IMR-90 (cell line): ENCODE results near the gene TNNI2. TPM values are rescaled to one million over a fixed set of nuclear protein-coding genes. Genes with fewer than 3 reads are reported as not detected.

Experiments
- ATAC-seq: fragments of 200-7000 bp; cut with Tn5 transposase; 2 replicates; pipeline ENCODE4 v1.9.1; 2020; ENCODE audit warnings: low read depth, mild to moderate bottlenecking, moderate library complexity
- BruUV-seq: library from RNA; stranded (reverse); fragments of 400-500 nt; replicated peaks from 2 replicates; lab custom pipeline; 2021; lab: Mats Ljungman, UMichigan
- CTCF ChIA-PET: fragments of 300-600 bp; formaldehyde crosslinking; extraction: SDS; loops from one replicate; lab custom pipeline; 2021; ENCODE audit warnings: antibody characterized with exemption; lab: Yijun Ruan, JAX
- POLR2A ChIA-PET: fragments of 300-600 bp; sonication (Branson Sonifier 250); formaldehyde crosslinking; loops from one replicate; lab custom pipeline; 2022; ENCODE audit warnings: antibody characterized with exemption; ENCODE audit not compliant: unreplicated experiment; lab: Charles Lee
- DNase-seq: peaks from one replicate; pipeline ENCODE4 v3.0.0; 2013
- H2AFZ ChIP-seq: replicated peaks from 2 replicates; pipeline ENCODE3; 2013; ENCODE audit warnings: low read length, mild to moderate bottlenecking; ENCODE audit not compliant: poor library complexity
- H2AK5ac ChIP-seq: 2 replicates; pipeline ENCODE4 v1.6.1; 2013; ENCODE audit warnings: low read depth, low read length, inconsistent platforms
- H2AK9ac ChIP-seq: replicated peaks from 2 replicates; pipeline ENCODE3; 2013; ENCODE audit warnings: mild to moderate bottlenecking, low read depth, low read length, moderate library complexity; ENCODE audit not compliant: poor library complexity
- H2BK120ac ChIP-seq: 2 replicates; pipeline ENCODE4 v1.6.1; 2013; ENCODE audit warnings: low read depth, low read length, inconsistent platforms
- H2BK15ac ChIP-seq: 3 replicates; pipeline ENCODE4 v1.6.1; 2013; ENCODE audit warnings: low read depth, low read length, inconsistent platforms
- H2BK20ac ChIP-seq: 2 replicates; pipeline ENCODE4 v1.6.1; 2013; ENCODE audit warnings: low read depth, mild to moderate bottlenecking, inconsistent platforms, low read length, moderate library complexity
- H2BK5ac ChIP-seq: 2 replicates; pipeline ENCODE4 v1.6.1; 2013; ENCODE audit warnings: mild to moderate bottlenecking, low read depth, low read length, inconsistent platforms; ENCODE audit not compliant: poor library complexity, severe bottlenecking
- H3K14ac ChIP-seq: replicated peaks from 2 replicates; pipeline ENCODE4 v1.6.1; 2013; ENCODE audit warnings: low read depth, low read length, inconsistent platforms
- H3K18ac ChIP-seq: 2 replicates; pipeline ENCODE4 v1.6.1; 2013; ENCODE audit warnings: low read depth, low read length, control low read depth
- H3K23ac ChIP-seq: 2 replicates; pipeline ENCODE4 v1.6.1; 2013; ENCODE audit warnings: low read depth, low read length, inconsistent platforms
- H3K27ac ChIP-seq: 2 replicates; pipeline ENCODE4 v1.5.1; 2013; ENCODE audit warnings: mild to moderate bottlenecking, control low read depth, low read length; ENCODE audit not compliant: insufficient read depth
- H3K27me3 ChIP-seq: 2 replicates; pipeline ENCODE4 v1.6.1; 2013; ENCODE audit warnings: low read length; ENCODE audit not compliant: control insufficient read depth, insufficient read depth
- H3K36me3 ChIP-seq: 2 replicates; pipeline ENCODE4 v1.6.1; 2013; ENCODE audit warnings: low read length, mixed read lengths; ENCODE audit not compliant: control insufficient read depth, insufficient read depth
- H3K4ac ChIP-seq: 2 replicates; pipeline ENCODE4 v1.6.1; 2013; ENCODE audit warnings: low read depth, low read length, inconsistent platforms
- H3K4me1 ChIP-seq: 2 replicates; pipeline ENCODE4 v1.6.1; 2013; ENCODE audit warnings: low read length, mixed read lengths; ENCODE audit not compliant: control insufficient read depth, insufficient read depth
- H3K4me2 ChIP-seq: 2 replicates; pipeline ENCODE4 v1.6.1; 2013; ENCODE audit warnings: low read depth, mild to moderate bottlenecking, control low read depth, low read length, moderate library complexity
- H3K4me3 ChIP-seq: 2 replicates; pipeline ENCODE4 v1.5.1; 2013; ENCODE audit warnings: low read depth, mild to moderate bottlenecking, control low read depth, low read length, moderate library complexity; ENCODE audit not compliant: insufficient read depth
- H3K56ac ChIP-seq: 2 replicates; pipeline ENCODE4 v1.6.1; 2013; ENCODE audit warnings: low read length, inconsistent platforms; ENCODE audit not compliant: insufficient read depth; ENCODE audit errors: extremely low read depth
- H3K79me1 ChIP-seq, 2 experiments: 2 replicates each; pipeline ENCODE4 v1.6.1; 2013; ENCODE audit warnings: low read length in 2 of 2, inconsistent platforms in 1 of 2, low read depth in 1 of 2
- H3K9ac ChIP-seq: 2 replicates; pipeline ENCODE4 v1.6.1; 2013; ENCODE audit warnings: low read depth, low read length, control low read depth
- H3K9me1 ChIP-seq: 2 replicates; pipeline ENCODE4 v1.6.1; 2013; ENCODE audit warnings: low read length, inconsistent platforms; ENCODE audit not compliant: insufficient read depth
- H3K9me3 ChIP-seq: 2 replicates; pipeline ENCODE4 v1.6.1; 2013; ENCODE audit warnings: low read length; ENCODE audit not compliant: control insufficient read depth, insufficient read depth
- H4K20me1 ChIP-seq: 2 replicates; pipeline ENCODE4 v1.6.1; 2013; ENCODE audit warnings: low read length, inconsistent platforms; ENCODE audit not compliant: insufficient read depth
- H4K5ac ChIP-seq: 2 replicates; pipeline ENCODE4 v1.6.1; 2013; ENCODE audit warnings: mild to moderate bottlenecking, low read depth, low read length, control low read depth
- H4K8ac ChIP-seq, 2 experiments: 2 replicates each; pipeline ENCODE4 v1.6.1; 2013; ENCODE audit warnings: low read depth in 2 of 2, low read length in 2 of 2, control low read depth in 1 of 2, inconsistent platforms in 1 of 2
- H4K91ac ChIP-seq: 2 replicates; pipeline ENCODE4 v1.6.1; 2013; ENCODE audit warnings: low read depth, low read length, inconsistent platforms; ENCODE audit not compliant: insufficient read depth
- BHLHE40 ChIP-seq: fragments of 150-350 bp; IDR thresholded peaks from 2 replicates; pipeline ENCODE4 v1.6.1; 2016; ENCODE audit warnings: mild to moderate bottlenecking, low read depth, low read length
- CEBPB ChIP-seq: IDR thresholded peaks from 2 replicates; pipeline ENCODE4 v1.6.1; 2012; ENCODE audit warnings: low read depth, low read length, improper control_type of control experiment
- CHD1 ChIP-seq: IDR thresholded peaks from 2 replicates; pipeline ENCODE4 v1.6.1; 2012; ENCODE audit warnings: low read depth, low read length, improper control_type of control experiment
- ELK1 ChIP-seq: fragments of 150-350 bp; IDR thresholded peaks from 2 replicates; pipeline ENCODE4 v1.6.1; 2016; ENCODE audit warnings: low read depth, mild to moderate bottlenecking, low read length, moderate library complexity, borderline replicate concordance
- FOS ChIP-seq: fragments of 150-350 bp; IDR thresholded peaks from 2 replicates; pipeline ENCODE4 v1.6.1; 2016; ENCODE audit warnings: low read depth, low read length
- MAFK ChIP-seq: IDR thresholded peaks from 2 replicates; pipeline ENCODE4 v1.6.1; 2012; ENCODE audit warnings: low read depth, low read length, improper control_type of control experiment
- MAZ ChIP-seq: IDR thresholded peaks from 2 replicates; pipeline ENCODE4 v1.6.1; 2012; ENCODE audit warnings: low read depth, mild to moderate bottlenecking, low read length, improper control_type of control experiment, moderate library complexity, borderline replicate concordance
- MXI1 ChIP-seq: IDR thresholded peaks from 2 replicates; pipeline ENCODE4 v1.6.1; 2012; ENCODE audit warnings: low read depth, mild to moderate bottlenecking, low read length, moderate library complexity, borderline replicate concordance
- NFE2L2 ChIP-seq: fragments of 150-350 bp; IDR thresholded peaks from 2 replicates; pipeline ENCODE4 v1.6.1; 2016; ENCODE audit warnings: low read depth, mild to moderate bottlenecking, low read length
- POLR2A ChIP-seq: IDR thresholded peaks from 2 replicates; pipeline ENCODE4 v1.6.1; 2012; ENCODE audit warnings: mild to moderate bottlenecking, low read depth, low read length
- RAD21 ChIP-seq: IDR thresholded peaks from 2 replicates; pipeline ENCODE4 v1.6.1; 2012; ENCODE audit warnings: low read length, improper control_type of control experiment
- RCOR1 ChIP-seq: IDR thresholded peaks from 2 replicates; pipeline ENCODE4 v1.6.1; 2012; ENCODE audit warnings: mild to moderate bottlenecking, low read length, improper control_type of control experiment; ENCODE audit not compliant: insufficient replicate concordance
- RFX5 ChIP-seq: IDR thresholded peaks from 2 replicates; pipeline ENCODE4 v1.8.0; 2012; ENCODE audit warnings: low read depth, mild to moderate bottlenecking, low read length, moderate library complexity
- SMC3 ChIP-seq: fragments of 150-350 bp; IDR thresholded peaks from 2 replicates; pipeline ENCODE4 v1.6.1; 2016; ENCODE audit warnings: low read depth, mild to moderate bottlenecking, antibody characterized with exemption, low read length, moderate library complexity
- USF2 ChIP-seq: fragments of 150-350 bp; IDR thresholded peaks from 2 replicates; pipeline ENCODE4 v1.6.1; 2017; ENCODE audit warnings: mild to moderate bottlenecking, antibody characterized with exemption, low read length, low read depth
- WGBS, 2 experiments: methylation state at CpG; one replicate each; pipeline versions ENCODE4 v1.1.5 to v1.1.7; 2013; ENCODE audit warnings: missing lambda C conversion rate in 2 of 2; ENCODE audit not compliant: insufficient read length in 1 of 2; ENCODE audit errors: extremely low coverage in 2 of 2; 5-methylcytosine and 5-hydroxymethylcytosine counted together
- dilution Hi-C: fragments of 300-500 bp; cut with HindIII; formaldehyde crosslinking; loops from one replicate; pipeline ENCODE4 v1.14.3; 2018; ENCODE audit warnings: low sequenced_read_pairs; ENCODE audit not compliant: unreplicated experiment
- in situ Hi-C: fragments of 300-500 bp; cut with MboI; formaldehyde crosslinking; loops from 3 replicates; pipeline ENCODE4 v1.14.3; 2019; ENCODE audit warnings: low sequenced_read_pairs, inconsistent platforms, mixed read lengths
- intact Hi-C: fragments of 100-400 bp; cut with micrococcal nuclease; formaldehyde crosslinking; loops from 2 replicates; pipeline ENCODE4 v1.10.0; 2022
- polyA plus RNA-seq, 3 experiments: library from polyadenylated mRNA; depleted of rRNA; stranded (reverse); fragments of >200 nt; gene quantifications; 2 replicates each; pipeline ENCODE4 v1.2.3, GENCODE V29; 2012; ENCODE audit warnings: low replicate concordance in 1 of 3
- total RNA-seq: library from RNA; depleted of rRNA; stranded (reverse); fragments of >200 nt; gene quantifications from 2 replicates; pipeline ENCODE4 v1.2.3, GENCODE V29; 2012
- TF ChIP-seq, protein P1 (sequence below): conservative IDR thresholded peaks from 2 replicates; pipeline ENCODE4 v1.5.1; 2012; ENCODE audit warnings: mild to moderate bottlenecking, low read depth, low read length, improper control_type of control experiment

Gene TNNI2
- total and polyA plus RNA-seq, 2 of the 4 experiments (the other 2 are of a cell fraction), result not detected

DNA sequence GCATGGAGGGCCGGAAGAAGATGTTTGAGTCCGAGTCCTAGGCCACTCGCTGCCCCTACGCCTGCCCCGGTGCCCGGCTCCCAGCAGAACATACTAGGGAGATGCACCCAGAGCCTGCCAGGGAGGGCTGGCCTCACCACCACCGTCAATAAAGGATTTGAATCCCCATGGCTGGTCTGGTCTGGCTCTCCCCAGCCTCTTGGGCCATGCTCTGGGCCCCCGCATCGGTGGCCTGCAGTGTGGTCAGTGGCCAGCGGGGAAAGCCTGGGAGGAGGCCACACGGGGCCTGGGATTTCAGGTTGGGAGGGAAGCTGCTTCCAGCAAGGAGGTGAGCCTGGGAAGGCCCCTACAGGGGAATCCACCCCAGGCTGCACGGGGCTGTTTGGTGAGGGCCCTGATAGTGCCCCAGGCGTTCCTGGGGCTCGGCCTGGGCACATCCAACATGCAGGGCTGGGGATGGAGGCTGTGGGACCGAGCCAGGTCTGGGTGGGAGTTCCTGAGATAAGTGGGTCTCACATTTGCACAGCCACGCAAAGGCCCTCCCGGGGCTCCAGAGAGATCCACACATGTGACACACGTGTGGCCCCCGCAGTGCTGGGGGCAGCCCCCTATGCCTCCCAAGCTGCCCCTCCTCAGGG is 2.8 kb downstream of the TNNI2 start:
- Histone ChIP-seq H2BK15ac (no peak overlapping the region), H3K27ac (no peak overlapping the region), H3K9me1 (no peaks in the 10 kb centered on the region), H3K56ac (no peak overlapping the region), H3K4me1 (no peaks in the 10 kb centered on the region), H2AK9ac (no peak overlapping the region), H3K14ac (no peak overlapping the region), H3K9ac (no peak overlapping the region), H4K20me1 (no peaks in the 10 kb centered on the region), H3K4me2 (no peak overlapping the region), H3K36me3 (no peaks in the 10 kb centered on the region), H3K9me3 (no peaks in the 10 kb centered on the region), H2AK5ac (no peak overlapping the region), H2BK20ac (no peak overlapping the region), H3K27me3 (peaks cover 37% of the 10 kb centered on the region), H2BK5ac (no peak overlapping the region), H2AFZ (no peak overlapping the region), H4K91ac (no peak overlapping the region), H3K4me3 (no peak overlapping the region), H3K23ac (no peak overlapping the region), H4K8ac (no peak overlapping the region), H4K5ac (no peak overlapping the region), H3K18ac (no peak overlapping the region), H2BK120ac (no peak overlapping the region), H3K79me1 (no peaks in the 10 kb centered on the region), H3K4ac (no peak overlapping the region)
- ATAC-seq, result no peak
- no TSS peak for BruUV-seq
- ChIA-PET CTCF (no interaction called here), POLR2A (no interaction called here)
- dilution Hi-C loops, result no loop called here
- in situ Hi-C loops, result no loop called here
- TF ChIP-seq ELK1 (no peak), POLR2A (no peak), SMC3 (no peak), CEBPB (no peak), MXI1 (no peak), FOS (no peak), RCOR1 (no peak), MAFK (no peak), BHLHE40 (no peak), RFX5 (no peak), CHD1 (no peak), NFE2L2 (no peak), MAZ (no peak), RAD21 (no peak), USF2 (no peak)
- TF ChIP-seq, protein P1, sequence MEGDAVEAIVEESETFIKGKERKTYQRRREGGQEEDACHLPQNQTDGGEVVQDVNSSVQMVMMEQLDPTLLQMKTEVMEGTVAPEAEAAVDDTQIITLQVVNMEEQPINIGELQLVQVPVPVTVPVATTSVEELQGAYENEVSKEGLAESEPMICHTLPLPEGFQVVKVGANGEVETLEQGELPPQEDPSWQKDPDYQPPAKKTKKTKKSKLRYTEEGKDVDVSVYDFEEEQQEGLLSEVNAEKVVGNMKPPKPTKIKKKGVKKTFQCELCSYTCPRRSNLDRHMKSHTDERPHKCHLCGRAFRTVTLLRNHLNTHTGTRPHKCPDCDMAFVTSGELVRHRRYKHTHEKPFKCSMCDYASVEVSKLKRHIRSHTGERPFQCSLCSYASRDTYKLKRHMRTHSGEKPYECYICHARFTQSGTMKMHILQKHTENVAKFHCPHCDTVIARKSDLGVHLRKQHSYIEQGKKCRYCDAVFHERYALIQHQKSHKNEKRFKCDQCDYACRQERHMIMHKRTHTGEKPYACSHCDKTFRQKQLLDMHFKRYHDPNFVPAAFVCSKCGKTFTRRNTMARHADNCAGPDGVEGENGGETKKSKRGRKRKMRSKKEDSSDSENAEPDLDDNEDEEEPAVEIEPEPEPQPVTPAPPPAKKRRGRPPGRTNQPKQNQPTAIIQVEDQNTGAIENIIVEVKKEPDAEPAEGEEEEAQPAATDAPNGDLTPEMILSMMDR, result no peak
- intact Hi-C loops, result no loop called here
- WGBS, 2 experiments, result 65% methylated on average over 4 of the region's 19 CpGs; no CpG with 5 or more reads in 1 of the 2 experiments
- no peak for DNase-seq
